ENCODE measurements around the gene SDC4. TPM values are rescaled to one million over a fixed set of nuclear protein-coding genes. Genes with fewer than 3 reads are reported as not detected.
A peak's percentile ranks its signal among the peaks of the same experiment; 100 is the strongest.

Gene SDC4
- total and polyA plus RNA-seq, 12 donors, result 48.4 to 161 (median 92.8) TPM

DNA sequence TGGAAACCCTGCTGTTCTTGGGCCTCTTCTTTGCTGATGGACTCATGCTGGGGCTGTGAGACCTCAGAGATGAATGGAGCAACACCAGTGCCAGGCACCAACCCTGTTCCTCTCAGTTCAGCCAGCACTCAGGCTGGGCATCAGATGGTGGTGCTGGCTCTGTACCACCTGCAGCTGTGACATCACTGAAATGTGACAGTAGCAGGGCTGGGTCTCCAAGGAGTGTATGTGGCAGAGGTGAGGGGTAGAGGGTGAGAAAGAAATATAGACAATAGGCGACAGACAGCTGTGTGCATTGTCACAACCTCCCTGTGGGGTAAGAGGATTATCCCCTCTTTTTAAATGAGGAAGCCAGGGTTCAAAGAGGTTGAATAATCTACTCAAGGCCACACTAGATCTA is 30.0 kb upstream of the SDC4 start, which contains the start of gene TP53TG5:
TSS of gene TP53TG5 (minus strand) at position 135 of the 400 bp plus-strand sequence. CDS start at position 46, 89 bp downstream.
- peaks cover 0 to 10% (median 5%) of the 10 kb centered on the region in 9 donors for H3K4me1 ChIP-seq
- DNase-seq (no peak), ATAC-seq (no peak)
- intact Hi-C loops (cut with DNase I), result no loop called here
- H3K4me3 ChIP-seq, result no peak within 1 kb of the TSS
- H3K27me3 ChIP-seq, result no peaks in the 10 kb centered on the region
- TF ChIP-seq, protein P1, sequence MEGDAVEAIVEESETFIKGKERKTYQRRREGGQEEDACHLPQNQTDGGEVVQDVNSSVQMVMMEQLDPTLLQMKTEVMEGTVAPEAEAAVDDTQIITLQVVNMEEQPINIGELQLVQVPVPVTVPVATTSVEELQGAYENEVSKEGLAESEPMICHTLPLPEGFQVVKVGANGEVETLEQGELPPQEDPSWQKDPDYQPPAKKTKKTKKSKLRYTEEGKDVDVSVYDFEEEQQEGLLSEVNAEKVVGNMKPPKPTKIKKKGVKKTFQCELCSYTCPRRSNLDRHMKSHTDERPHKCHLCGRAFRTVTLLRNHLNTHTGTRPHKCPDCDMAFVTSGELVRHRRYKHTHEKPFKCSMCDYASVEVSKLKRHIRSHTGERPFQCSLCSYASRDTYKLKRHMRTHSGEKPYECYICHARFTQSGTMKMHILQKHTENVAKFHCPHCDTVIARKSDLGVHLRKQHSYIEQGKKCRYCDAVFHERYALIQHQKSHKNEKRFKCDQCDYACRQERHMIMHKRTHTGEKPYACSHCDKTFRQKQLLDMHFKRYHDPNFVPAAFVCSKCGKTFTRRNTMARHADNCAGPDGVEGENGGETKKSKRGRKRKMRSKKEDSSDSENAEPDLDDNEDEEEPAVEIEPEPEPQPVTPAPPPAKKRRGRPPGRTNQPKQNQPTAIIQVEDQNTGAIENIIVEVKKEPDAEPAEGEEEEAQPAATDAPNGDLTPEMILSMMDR (IDR thresholded peaks at IDR 0.05), result no peak
- H3K9me3 ChIP-seq, result no peaks in the 10 kb centered on the region
- H3K36me3 ChIP-seq, result peaks cover 0 to 3% (median 0%) of the 10 kb centered on the region in 9 donors
- no peak within 1 kb of the TSS for H3K27ac ChIP-seq
- 89 to 91% methylated on average over 1 of the region's 1 CpG for WGBS, 2 donors

DNA sequence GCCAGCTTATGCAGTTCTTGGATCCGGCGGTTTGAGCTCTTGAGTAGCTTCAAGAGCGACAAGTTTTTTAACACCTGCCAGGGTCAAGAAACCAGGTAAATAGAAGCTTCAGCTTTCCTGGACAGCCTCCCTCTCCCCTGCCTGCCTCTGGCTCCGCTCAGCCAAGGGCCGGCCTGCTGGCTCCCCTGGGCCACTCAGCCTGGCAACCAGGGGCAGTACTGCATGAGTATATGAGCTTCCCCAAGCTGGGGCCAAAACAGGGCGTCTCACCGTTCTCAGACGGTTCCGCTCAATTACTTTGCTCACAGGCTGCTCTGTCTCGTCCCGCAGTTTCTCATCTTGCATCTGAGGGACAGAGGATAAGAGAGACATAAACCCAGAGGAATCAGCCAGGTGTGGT is 29.0 kb upstream of the SDC4 start:
- Histone ChIP-seq H3K27ac (no peak overlapping the region), H3K4me3 (no peak overlapping the region), H3K27me3 (no peaks in the 10 kb centered on the region), H3K9me3 (no peaks in the 10 kb centered on the region), H3K4me1 (peaks cover 0 to 18% (median 10%) of the 10 kb centered on the region in 9 donors), H3K36me3 (peaks cover 0 to 3% (median 0%) of the 10 kb centered on the region in 9 donors)
- DNase-seq (no peak), ATAC-seq (no peak)
- TF ChIP-seq, protein P1 (IDR thresholded peaks at IDR 0.05), result no peak
- 81 to 87% methylated on average over 11 of the region's 11 CpGs for WGBS, 2 donors
- intact Hi-C loops (cut with DNase I), result no loop called here

DNA sequence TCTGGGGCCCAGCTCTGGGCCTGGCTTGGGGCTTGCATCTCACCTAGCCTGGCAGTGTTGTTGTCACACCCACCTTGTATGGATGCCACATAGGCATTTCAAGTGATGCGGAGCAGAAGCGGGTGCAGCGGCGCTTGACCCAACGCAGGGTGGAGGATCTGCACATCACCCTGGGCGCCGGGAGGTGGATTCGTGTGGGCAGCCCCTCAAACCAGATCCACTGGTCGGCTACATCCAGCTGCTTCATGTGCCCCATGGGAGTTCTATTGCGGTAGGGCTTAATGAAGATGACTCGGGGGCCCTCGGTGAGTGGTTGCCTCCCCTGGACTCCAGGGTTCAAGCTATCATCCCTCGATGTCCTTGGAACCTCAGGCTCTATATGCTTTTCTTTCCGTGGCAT is 26.7 kb upstream of the SDC4 start:
- no peaks in the 10 kb centered on the region for H3K9me3 ChIP-seq
- no peak overlapping the region for H3K27ac ChIP-seq
- intact Hi-C loops (cut with DNase I), result loop anchor here (1.0 to 5.0 kb wide), 8 partner anchors 32 to 62 kb away; partner anchors contain the start of genes DBNDD2 (in 3 of the 10) and PIGT (in 1 of the 10)
- peaks cover 0 to 19% (median 10%) of the 10 kb centered on the region in 9 donors for H3K4me1 ChIP-seq
- WGBS, 2 donors, result 96% methylated on average over 14 of the region's 14 CpGs
- ATAC-seq (no peak), DNase-seq (no peak)
- H3K36me3 ChIP-seq, result peaks cover 0 to 7% (median 0%) of the 10 kb centered on the region in 9 donors
- H3K27me3 ChIP-seq, result no peaks in the 10 kb centered on the region
- TF ChIP-seq, protein P1 (IDR thresholded peaks at IDR 0.05), result no peak
- H3K4me3 ChIP-seq, result no peak overlapping the region

GRCh38 chr20:45374101-45374467 is 25.9 kb upstream of the SDC4 start:
- TF ChIP-seq, protein P1 (IDR thresholded peaks at IDR 0.05), result peak in 2 of 9 donors; percentile 1 to 21
- peak overlapping the region in 9 of 10 donors; percentile 43 to 66 (median 64) for H3K4me3 ChIP-seq
- peak overlapping the region in 8 of 10 donors; percentile 59 to 85 (median 70) for H3K27ac ChIP-seq
- H3K4me1 ChIP-seq, result peaks cover 0 to 21% (median 10%) of the 10 kb centered on the region in 9 donors
- intact Hi-C loops (cut with DNase I), result loop anchor here (1.0 to 5.0 kb wide), 8 partner anchors 33 to 63 kb away; partner anchors contain the start of genes DBNDD2 (in 3 of the 10) and PIGT (in 1 of the 10)
- ATAC-seq, result no peak
- DNase-seq, result no peak
- no peaks in the 10 kb centered on the region for H3K9me3 ChIP-seq
- no peaks in the 10 kb centered on the region for H3K27me3 ChIP-seq
- peaks cover 0 to 7% (median 0%) of the 10 kb centered on the region in 9 donors for H3K36me3 ChIP-seq
- 57 to 59% methylated on average over 9 of the region's 9 CpGs for WGBS, 2 donors
